Smooth muscle cell of the pulmonary artery (primary cell): ENCODE data around the gene RPL5. TPM values are rescaled to one million over a fixed set of nuclear protein-coding genes. Genes with fewer than 3 reads are reported as not detected.

Experiments
- total RNA-seq: library from RNA; depleted of rRNA; stranded (reverse); fragments of >200 nt; gene quantifications from 2 replicates; pipeline ENCODE4 v1.2.3, GENCODE V29; 2014

The RPL5 gene
- 841 and 998 TPM in 2 replicates for total RNA-seq

GRCh38 chr1:92831762-92832536 is at the start of gene RPL5:
TSS of gene RPL5 (plus strand) at chr1:92832040. CDS start at chr1:92832115, 75 bp downstream.

GRCh38 chr1:92784639-92785500 is 47.0 kb upstream of the RPL5 start, which contains the start of gene EVI5:
TSS of gene EVI5 (minus strand) at chr1:92785108. CDS start at chr1:92736546, 48,562 bp downstream.

Other genes with a start within 250 kb of the RPL5 start
- 54.2 and 71.5 TPM in 2 replicates for gene EVI5, start 46.9 kb upstream of the RPL5 start, total RNA-seq
- gene DIPK1A, start 129.4 kb downstream of the RPL5 start, total RNA-seq, result 6.9 and 24.6 TPM in 2 replicates
- gene MTF2, start 247.2 kb downstream of the RPL5 start, total RNA-seq, result 13.5 and 15.9 TPM in 2 replicates